Fibroblast of lung (primary cell): Measurements from ENCODE around the gene TUBA1B.

Experiments used
- EZH2 ChIP-seq: IDR thresholded peaks from 2 replicates; pipeline ENCODE4 v1.5.1; 2012; ENCODE audit warnings: low read length, control low read depth, mild to moderate bottlenecking; ENCODE audit errors: missing control alignments
- TF ChIP-seq, protein P1 (sequence below), 2 donors: IDR thresholded peaks in 1 of 2; conservative IDR thresholded peaks in 1 of 2; 1 replicate in 1 of 2; 2 replicates in 1 of 2; pipeline ENCODE4 v1.5.1; 2011 to 2012; ENCODE audit warnings: low read length in 2 of 2, control low read depth in 1 of 2, inconsistent platforms in 1 of 2, low read depth in 1 of 2, mild to moderate bottlenecking in 1 of 2

- TF ChIP-seq, protein P1, sequence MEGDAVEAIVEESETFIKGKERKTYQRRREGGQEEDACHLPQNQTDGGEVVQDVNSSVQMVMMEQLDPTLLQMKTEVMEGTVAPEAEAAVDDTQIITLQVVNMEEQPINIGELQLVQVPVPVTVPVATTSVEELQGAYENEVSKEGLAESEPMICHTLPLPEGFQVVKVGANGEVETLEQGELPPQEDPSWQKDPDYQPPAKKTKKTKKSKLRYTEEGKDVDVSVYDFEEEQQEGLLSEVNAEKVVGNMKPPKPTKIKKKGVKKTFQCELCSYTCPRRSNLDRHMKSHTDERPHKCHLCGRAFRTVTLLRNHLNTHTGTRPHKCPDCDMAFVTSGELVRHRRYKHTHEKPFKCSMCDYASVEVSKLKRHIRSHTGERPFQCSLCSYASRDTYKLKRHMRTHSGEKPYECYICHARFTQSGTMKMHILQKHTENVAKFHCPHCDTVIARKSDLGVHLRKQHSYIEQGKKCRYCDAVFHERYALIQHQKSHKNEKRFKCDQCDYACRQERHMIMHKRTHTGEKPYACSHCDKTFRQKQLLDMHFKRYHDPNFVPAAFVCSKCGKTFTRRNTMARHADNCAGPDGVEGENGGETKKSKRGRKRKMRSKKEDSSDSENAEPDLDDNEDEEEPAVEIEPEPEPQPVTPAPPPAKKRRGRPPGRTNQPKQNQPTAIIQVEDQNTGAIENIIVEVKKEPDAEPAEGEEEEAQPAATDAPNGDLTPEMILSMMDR (conservative IDR thresholded peaks at IDR 0.05 in 1 of 2, IDR thresholded peaks at IDR 0.05 in 1 of 2; ENCODE audit: low read depth in 1 of 2, low read length in 2 of 2), result no peak
- no peak for TF ChIP-seq EZH2
Measured at GRCh38 chr12:49174218-49174617, 43.0 kb upstream of the TUBA1B start.
